Spinal cord (tissue), 10 donors: ENCODE data around the gene GNLY. TPM values are rescaled to one million over a fixed set of nuclear protein-coding genes. Genes with fewer than 3 reads are reported as not detected.

Source experiments
- DNase-seq, 6 donors: peaks; one replicate each; pipeline versions ENCODE4 v3.0.0 to v3.0.0-alpha.2; 2013 to 2015; ENCODE audit warnings: low spot score in 6 of 6, low read depth in 4 of 6
- H3K27ac ChIP-seq: one replicate; pipeline ENCODE4 v1.5.1; 2013; ENCODE audit warnings: low read depth, low read length, control low read depth
- H3K27me3 ChIP-seq: one replicate; pipeline ENCODE4 v1.6.1; 2013; ENCODE audit warnings: low read length; ENCODE audit not compliant: control insufficient read depth, insufficient read depth
- H3K36me3 ChIP-seq: one replicate; pipeline ENCODE4 v1.6.1; 2013; ENCODE audit warnings: low read length; ENCODE audit not compliant: control insufficient read depth, insufficient read depth
- H3K4me1 ChIP-seq: one replicate; pipeline ENCODE4 v1.6.1; 2013; ENCODE audit warnings: low read length; ENCODE audit not compliant: control insufficient read depth, insufficient read depth
- H3K4me3 ChIP-seq: one replicate; pipeline ENCODE4 v1.5.1; 2013; ENCODE audit warnings: low read depth, low read length, control low read depth
- H3K9me3 ChIP-seq: one replicate; pipeline ENCODE4 v1.6.1; 2013; ENCODE audit warnings: low read length; ENCODE audit not compliant: control insufficient read depth, insufficient read depth
- WGBS: methylation state at CpG from one replicate; pipeline ENCODE4 v1.1.5; 2013; ENCODE audit warnings: missing lambda C conversion rate; ENCODE audit not compliant: insufficient coverage; 5-methylcytosine and 5-hydroxymethylcytosine counted together
- polyA plus RNA-seq, 2 donors: library from polyadenylated mRNA; unstranded; fragments of 120-200 nt; gene quantifications; one replicate each; pipeline ENCODE4 v1.2.1, GENCODE V29; 2013; ENCODE audit not compliant: insufficient read length in 2 of 2
- total RNA-seq, 2 donors: library from RNA; depleted of rRNA in 1 of 2; stranded (reverse); fragments of 120-200 nt in 1 of 2; fragments of >200 nt in 1 of 2; gene quantifications; one replicate each; pipeline versions ENCODE4 v1.2.3 to v1.2.4, GENCODE V29; 2013 to 2014
- donor health status: healthy.

GNLY gene
- total and polyA plus RNA-seq, 4 donors: 0.40 to 0.80 (median 0.55) TPM; not detected in 1

DNA sequence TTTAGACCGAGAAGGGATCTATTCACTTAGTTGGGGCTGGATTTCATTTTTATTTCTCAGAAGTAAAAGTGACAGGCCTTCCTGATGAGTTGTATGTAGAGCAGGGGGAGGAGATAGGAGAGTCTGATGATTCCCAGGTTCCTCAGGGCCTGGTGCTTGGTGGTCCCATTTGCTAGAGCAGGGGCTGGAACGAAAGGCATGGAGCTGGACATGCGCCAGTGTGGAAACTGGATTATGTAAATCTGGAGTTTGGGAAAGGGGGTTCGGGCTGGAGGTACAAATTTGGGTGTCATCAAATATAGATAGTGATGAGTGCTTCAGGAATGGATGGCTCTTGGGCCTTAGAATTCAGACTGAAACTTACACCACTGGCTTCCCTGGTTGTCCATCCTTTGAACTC lies 27.5 kb downstream of the GNLY start:
- DNase-seq: no peak

GRCh38 chr2:85722519-85722918 lies 28.4 kb downstream of the GNLY start:
- Histone ChIP-seq H3K4me3 (no peak overlapping the region), H3K36me3 (no peaks in the 10 kb centered on the region), H3K27ac (no peak overlapping the region), H3K9me3 (no peaks in the 10 kb centered on the region), H3K4me1 (peaks cover 4% of the 10 kb centered on the region), H3K27me3 (no peaks in the 10 kb centered on the region)
- WGBS: 82% methylated on average over 6 of the region's 6 CpGs
- DNase-seq: no peak

More for the DNA sequence above, 27.5 kb downstream of the GNLY start:
- H3K27ac ChIP-seq: no peak overlapping the region
- H3K27me3 ChIP-seq: no peaks in the 10 kb centered on the region
- WGBS: 91% methylated on average over 4 of the region's 4 CpGs
- peaks cover 4% of the 10 kb centered on the region for H3K4me1 ChIP-seq
- no peak overlapping the region for H3K4me3 ChIP-seq
- H3K9me3 ChIP-seq: no peaks in the 10 kb centered on the region
- no peaks in the 10 kb centered on the region for H3K36me3 ChIP-seq

DNA sequence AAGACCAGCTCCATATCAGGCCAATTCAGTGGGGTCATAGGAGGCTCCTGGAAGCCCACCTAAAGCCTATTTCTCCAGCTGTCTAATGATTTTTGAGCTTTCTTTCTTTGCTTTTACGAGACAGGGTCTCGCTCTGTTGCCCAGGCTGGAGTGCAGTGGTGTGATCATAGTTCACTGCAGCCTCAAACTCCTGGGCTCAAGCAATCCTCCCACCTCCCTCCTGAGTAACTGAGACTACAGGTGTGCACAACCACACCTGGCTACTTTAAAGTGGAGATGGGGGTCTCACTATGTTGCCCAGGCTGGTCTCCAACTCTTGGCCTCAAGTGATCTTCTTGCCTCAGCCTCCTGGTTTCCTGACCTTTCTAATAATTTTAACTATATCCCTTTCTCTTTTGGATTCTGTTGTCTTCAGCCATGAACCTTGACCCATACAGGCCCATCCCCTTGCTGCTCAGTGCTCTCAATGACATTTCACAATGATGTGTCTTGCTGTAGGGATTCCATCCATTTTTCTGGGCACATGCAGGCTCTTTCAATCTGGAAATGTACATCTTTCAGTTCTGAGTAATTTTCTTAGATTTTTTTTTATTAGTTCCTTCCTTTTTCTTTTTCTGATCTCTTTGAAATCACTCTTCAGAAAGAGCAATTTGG lies 29.7 kb downstream of the GNLY start:
- H3K27ac ChIP-seq: no peak overlapping the region
- whole genome bisulfite sequencing: no CpG with 5 or more reads among the region's 2 CpGs
- no peaks in the 10 kb centered on the region for H3K27me3 ChIP-seq
- no peaks in the 10 kb centered on the region for H3K9me3 ChIP-seq
- peaks cover 6% of the 10 kb centered on the region for H3K4me1 ChIP-seq
- no peak overlapping the region for H3K4me3 ChIP-seq
- no peaks in the 10 kb centered on the region for H3K36me3 ChIP-seq
- no peak for DNase-seq

DNA sequence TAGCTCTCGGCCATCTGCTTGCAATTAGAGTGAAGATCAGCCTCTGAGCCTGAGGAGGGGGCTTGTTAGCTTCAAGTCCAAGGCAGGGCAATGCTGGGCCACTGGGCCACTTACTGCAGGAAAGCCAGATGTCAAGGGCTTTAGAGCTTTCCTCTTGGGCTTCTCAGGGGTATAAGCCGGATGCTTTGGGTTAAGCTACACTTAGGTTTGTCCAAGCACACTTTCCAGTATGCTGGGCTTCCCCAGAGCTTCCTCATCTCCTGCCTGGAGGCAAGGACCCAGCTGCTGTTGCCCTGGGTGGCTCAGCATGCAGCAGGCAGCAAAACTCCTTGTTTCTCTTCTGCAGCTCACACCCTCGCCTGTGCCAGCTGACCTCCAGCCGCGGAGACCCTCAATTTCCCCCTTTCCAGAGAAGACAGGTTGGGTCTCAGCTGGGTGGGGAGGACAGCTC lies 30.6 kb downstream of the GNLY start:
- H3K4me3 ChIP-seq: no peak overlapping the region
- H3K27me3 ChIP-seq: no peaks in the 10 kb centered on the region
- WGBS: 95% methylated on average over 2 of the region's 5 CpGs
- DNase-seq: no peak
- H3K36me3 ChIP-seq: no peaks in the 10 kb centered on the region
- no peak overlapping the region for H3K27ac ChIP-seq
- no peaks in the 10 kb centered on the region for H3K9me3 ChIP-seq
- peaks cover 15% of the 10 kb centered on the region for H3K4me1 ChIP-seq

- H3K27ac ChIP-seq: no peak overlapping the region
- no peaks in the 10 kb centered on the region for H3K36me3 ChIP-seq
- DNase-seq: no peak
These were observed 31.3 kb downstream of the GNLY start for GRCh38 chr2:85725451-85725850.

GRCh38 chr2:85727798-85728197 lies 33.6 kb downstream of the GNLY start:
- no peak overlapping the region for H3K4me3 ChIP-seq
- H3K27me3 ChIP-seq: no peaks in the 10 kb centered on the region
- no peak overlapping the region for H3K27ac ChIP-seq
- peaks cover 22% of the 10 kb centered on the region for H3K4me1 ChIP-seq
- no peaks in the 10 kb centered on the region for H3K9me3 ChIP-seq
- no peaks in the 10 kb centered on the region for H3K36me3 ChIP-seq
- WGBS: 91% methylated on average over 5 of the region's 10 CpGs
- no peak for DNase-seq

More at GRCh38 chr2:85725451-85725850, 31.3 kb downstream of the GNLY start:
- Histone ChIP-seq H3K27me3 (no peaks in the 10 kb centered on the region), H3K9me3 (no peaks in the 10 kb centered on the region), H3K4me1 (peaks cover 16% of the 10 kb centered on the region), H3K4me3 (no peak overlapping the region)
- WGBS: no CpG with 5 or more reads among the region's 2 CpGs

DNA sequence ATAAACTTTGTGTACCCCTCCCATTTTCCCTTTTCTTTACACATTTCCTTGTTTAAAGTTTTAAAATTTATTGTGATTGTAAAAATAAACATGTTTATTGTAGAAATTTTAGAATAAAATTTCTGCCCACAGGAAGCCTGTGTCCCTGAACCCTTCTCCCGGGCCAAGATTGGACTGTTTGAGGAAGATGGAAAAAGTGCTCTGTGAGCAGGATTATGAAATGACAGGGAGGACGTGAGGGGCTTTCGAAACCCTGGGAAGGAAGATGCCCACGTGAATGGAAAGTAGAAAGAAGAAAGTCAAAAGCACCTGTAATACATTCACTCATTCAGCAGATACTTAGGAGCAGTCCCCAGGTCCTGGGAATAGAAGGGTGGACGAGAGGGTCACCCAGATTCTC lies 34.2 kb downstream of the GNLY start:
- WGBS: 100% methylated on average over 1 of the region's 5 CpGs
- Histone ChIP-seq H3K27ac (no peak overlapping the region), H3K27me3 (no peaks in the 10 kb centered on the region), H3K9me3 (no peaks in the 10 kb centered on the region), H3K36me3 (no peaks in the 10 kb centered on the region), H3K4me3 (no peak overlapping the region), H3K4me1 (peaks cover 27% of the 10 kb centered on the region)
- no peak for DNase-seq

DNA sequence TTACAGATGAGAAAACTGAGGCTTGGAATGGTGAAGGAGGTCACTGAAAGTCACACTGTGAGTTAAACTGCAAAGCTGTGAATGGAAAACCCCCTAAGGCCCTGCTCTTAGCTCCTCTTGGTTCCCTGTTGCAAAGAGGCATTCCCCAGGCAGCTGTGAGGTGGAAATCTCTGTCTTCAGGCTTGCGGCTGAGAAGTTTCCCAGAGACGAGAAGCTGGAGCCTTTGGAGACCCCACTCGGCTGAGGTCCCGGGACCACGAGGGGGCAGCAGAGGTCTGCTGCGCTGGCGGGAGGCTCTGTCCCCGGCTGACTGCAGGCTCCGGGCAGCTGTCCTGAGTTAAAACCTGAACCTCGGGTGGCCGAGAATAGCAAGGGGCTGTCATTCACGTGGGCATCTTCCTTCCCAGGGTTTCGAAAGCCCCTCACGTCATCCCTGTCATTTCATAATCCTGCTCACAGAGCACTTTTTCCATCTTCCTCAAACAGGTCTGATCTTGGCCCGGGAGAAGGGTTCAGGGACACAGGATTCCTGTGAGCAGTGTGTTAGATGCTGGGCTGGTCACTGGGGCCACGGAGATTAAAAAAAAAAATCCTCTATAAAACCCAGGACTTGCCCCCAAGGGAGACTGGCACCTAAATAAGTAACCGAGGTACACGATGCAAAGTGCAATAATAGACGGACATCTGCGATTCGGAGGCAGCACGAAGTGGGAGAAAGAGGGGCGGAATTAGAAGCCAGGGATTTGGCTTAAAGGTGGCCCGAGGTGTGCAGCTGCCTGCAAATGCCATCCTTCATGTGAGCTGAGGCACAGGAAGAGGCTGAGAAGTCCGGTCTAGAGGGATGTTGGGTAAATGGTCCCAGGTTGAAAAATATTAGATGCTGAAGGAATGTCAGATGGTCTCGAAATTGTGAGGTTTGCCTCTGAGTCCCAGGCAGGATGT lies 35.0 kb downstream of the GNLY start:
- Histone ChIP-seq H3K4me3 (no peak overlapping the region), H3K27me3 (no peaks in the 10 kb centered on the region), H3K9me3 (no peaks in the 10 kb centered on the region), H3K27ac (no peak overlapping the region), H3K4me1 (peaks cover 34% of the 10 kb centered on the region), H3K36me3 (no peaks in the 10 kb centered on the region)
- WGBS: 42% methylated on average over 21 of the region's 26 CpGs
- peak in 5 of 6 donors; percentile 57 to 93 (median 83) for DNase-seq

DNA sequence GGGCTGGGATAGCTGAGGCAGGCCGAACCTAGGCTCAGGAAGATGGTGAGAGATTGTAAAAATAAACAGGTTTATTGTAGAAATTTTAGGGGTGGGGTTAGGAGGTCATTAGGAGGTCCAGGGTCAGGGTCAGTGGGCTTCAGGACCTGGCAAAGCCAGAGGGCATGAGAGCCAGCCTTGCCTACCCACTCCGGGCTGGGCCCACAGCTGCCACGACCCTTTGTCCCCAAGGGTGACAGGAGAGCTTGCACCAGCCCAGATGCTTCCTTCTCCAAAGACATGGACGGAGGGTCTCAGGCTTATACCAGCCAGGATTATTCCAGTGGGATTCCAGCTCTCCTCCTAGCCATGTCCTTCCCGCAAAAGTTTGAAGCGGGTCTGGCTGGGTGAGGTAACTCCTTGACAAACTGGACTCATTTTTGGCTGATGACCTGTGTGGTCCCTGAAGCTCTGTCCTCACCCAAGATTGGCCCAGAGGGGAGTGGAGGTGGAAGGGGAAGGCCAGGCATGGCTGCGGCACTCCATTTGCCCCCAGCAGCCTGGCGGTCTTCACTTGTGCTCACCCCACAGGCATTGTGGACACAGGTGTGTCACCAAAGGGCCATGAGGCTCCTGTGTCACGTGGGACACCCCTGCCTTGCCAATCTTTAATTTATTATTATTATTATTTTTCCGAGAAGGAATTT lies 35.8 kb downstream of the GNLY start:
- Histone ChIP-seq H3K27ac (no peak overlapping the region), H3K4me3 (no peak overlapping the region), H3K27me3 (no peaks in the 10 kb centered on the region), H3K9me3 (no peaks in the 10 kb centered on the region), H3K36me3 (no peaks in the 10 kb centered on the region), H3K4me1 (peaks cover 31% of the 10 kb centered on the region)
- DNase-seq: no peak
- 95% methylated on average over 8 of the region's 10 CpGs for WGBS
